Effector CD4-positive, alpha-beta T cell (primary cell): ENCODE data around the gene CAMSAP1.

Experiments used
- DNase-seq: peaks from one replicate; pipeline ENCODE4 v3.0.0-alpha.2; 2020

The CAMSAP1 gene

GRCh38 chr9:135880438-135880837, 26.9 kb downstream of the CAMSAP1 start:
- no peak for DNase-seq

GRCh38 chr9:135879619-135880018, 27.7 kb downstream of the CAMSAP1 start:
- no peak for DNase-seq

- no peak for DNase-seq
Measured at GRCh38 chr9:135879237-135879601, 28.1 kb downstream of the CAMSAP1 start.

GRCh38 chr9:135878528-135879236, 28.7 kb downstream of the CAMSAP1 start:
- no peak for DNase-seq

- no peak for DNase-seq
Measured at GRCh38 chr9:135877791-135878527, 29.4 kb downstream of the CAMSAP1 start.

GRCh38 chr9:135876936-135877335, 30.4 kb downstream of the CAMSAP1 start:
- DNase-seq = no peak

- no peak for DNase-seq
Measured at GRCh38 chr9:135874859-135875258, 32.5 kb downstream of the CAMSAP1 start.

GRCh38 chr9:135869909-135870308, 37.4 kb downstream of the CAMSAP1 start:
- no peak for DNase-seq

GRCh38 chr9:135865531-135865930, 41.8 kb downstream of the CAMSAP1 start:
- no peak for DNase-seq

GRCh38 chr9:135864447-135865049, 42.8 kb downstream of the CAMSAP1 start:
- peak; percentile 60 for DNase-seq

GRCh38 chr9:135862809-135863208, 44.5 kb downstream of the CAMSAP1 start:
- no peak for DNase-seq

- DNase-seq = no peak
Measured at GRCh38 chr9:135858491-135859185, 48.7 kb downstream of the CAMSAP1 start.

GRCh38 chr9:135857843-135858242, 49.5 kb downstream of the CAMSAP1 start:
- no peak for DNase-seq

GRCh38 chr9:135857371-135857786, 50.0 kb downstream of the CAMSAP1 start:
- DNase-seq = no peak

- no peak for DNase-seq
Measured at GRCh38 chr9:135851748-135852147, 55.6 kb downstream of the CAMSAP1 start.

GRCh38 chr9:135850737-135851136, 56.6 kb downstream of the CAMSAP1 start:
- no peak for DNase-seq

- DNase-seq = no peak
Measured at GRCh38 chr9:135849181-135849580, 58.2 kb downstream of the CAMSAP1 start.

GRCh38 chr9:135848341-135849047, 58.9 kb downstream of the CAMSAP1 start:
- DNase-seq = no peak

GRCh38 chr9:135847833-135848232, 59.5 kb downstream of the CAMSAP1 start:
- no peak for DNase-seq

GRCh38 chr9:135840539-135840938, 66.8 kb downstream of the CAMSAP1 start:
- no peak for DNase-seq

- DNase-seq = no peak
Measured at GRCh38 chr9:135840107-135840506, 67.2 kb downstream of the CAMSAP1 start.

GRCh38 chr9:135839516-135839915, 67.8 kb downstream of the CAMSAP1 start:
- no peak for DNase-seq

GRCh38 chr9:135835131-135835530, 72.2 kb downstream of the CAMSAP1 start:
- no peak for DNase-seq
